ENCODE measurements around the gene CDH9.

The CDH9 gene

GRCh38 chr5:27048510-27048909 lies 10.1 kb upstream of the CDH9 start:
- TF ChIP-seq CTCF (IDR thresholded peaks at IDR 0.05; ENCODE audit: extremely low read depth, insufficient read depth, missing control alignments): no peak
- no peak for DNase-seq (ENCODE audit: low spot score)
- in situ Hi-C loops (cut with MboI; ENCODE audit: low pct_unique_long_range_greater_than_20kb, low sequenced_read_pairs, unreplicated experiment): no loop called here

- TF ChIP-seq CTCF (IDR thresholded peaks at IDR 0.05; ENCODE audit: extremely low read depth, insufficient read depth, missing control alignments): no peak
- DNase-seq (ENCODE audit: low spot score): no peak
- in situ Hi-C loops (cut with MboI; ENCODE audit: low pct_unique_long_range_greater_than_20kb, low sequenced_read_pairs, unreplicated experiment): no loop called here
These were observed 3.0 kb upstream of the CDH9 start for GRCh38 chr5:27041372-27041771.

- TF ChIP-seq CTCF (IDR thresholded peaks at IDR 0.05; ENCODE audit: extremely low read depth, insufficient read depth, missing control alignments): no peak
- in situ Hi-C loops (cut with MboI; ENCODE audit: low pct_unique_long_range_greater_than_20kb, low sequenced_read_pairs, unreplicated experiment): no loop called here
- DNase-seq (ENCODE audit: low spot score): no peak
These were observed 3.8 kb downstream of the CDH9 start for GRCh38 chr5:27034565-27034964.

- in situ Hi-C loops (cut with MboI; ENCODE audit: low pct_unique_long_range_greater_than_20kb, low sequenced_read_pairs, unreplicated experiment): no loop called here
- no peak for TF ChIP-seq CTCF (IDR thresholded peaks at IDR 0.05; ENCODE audit: extremely low read depth, insufficient read depth, missing control alignments)
- DNase-seq (ENCODE audit: low spot score): no peak
These were observed 11.6 kb downstream of the CDH9 start for GRCh38 chr5:27026801-27027200.

DNA sequence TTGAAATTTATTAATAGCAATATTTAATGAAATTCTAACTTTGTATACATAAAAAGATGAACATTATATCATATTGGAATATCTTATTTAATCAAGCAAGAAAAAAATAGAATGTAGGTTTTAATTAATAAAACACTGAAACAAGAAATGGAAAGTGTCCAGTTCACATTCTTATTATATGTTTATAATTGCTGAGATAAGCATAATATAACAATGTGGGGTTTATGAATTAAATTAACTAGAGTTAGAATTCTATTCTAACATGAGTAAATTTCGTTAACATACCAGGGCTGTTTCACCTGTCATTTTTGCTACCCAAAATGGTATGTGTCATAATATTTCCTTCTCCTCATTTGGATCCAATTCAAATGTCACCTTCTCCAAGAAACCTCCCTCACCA lies 12.3 kb downstream of the CDH9 start:
- no peak for TF ChIP-seq CTCF (IDR thresholded peaks at IDR 0.05; ENCODE audit: extremely low read depth, insufficient read depth, missing control alignments)
- no peak for DNase-seq (ENCODE audit: low spot score)
- in situ Hi-C loops (cut with MboI; ENCODE audit: low pct_unique_long_range_greater_than_20kb, low sequenced_read_pairs, unreplicated experiment): no loop called here

GRCh38 chr5:27021471-27021870 lies 16.9 kb downstream of the CDH9 start:
- TF ChIP-seq CTCF (IDR thresholded peaks at IDR 0.05; ENCODE audit: extremely low read depth, insufficient read depth, missing control alignments): no peak
- DNase-seq (ENCODE audit: low spot score): no peak
- in situ Hi-C loops (cut with MboI; ENCODE audit: low pct_unique_long_range_greater_than_20kb, low sequenced_read_pairs, unreplicated experiment): no loop called here

GRCh38 chr5:27020973-27021372 lies 17.4 kb downstream of the CDH9 start:
- no peak for DNase-seq (ENCODE audit: low spot score)
- peak; percentile 13 for TF ChIP-seq CTCF (IDR thresholded peaks at IDR 0.05; ENCODE audit: extremely low read depth, insufficient read depth, missing control alignments)
- in situ Hi-C loops (cut with MboI; ENCODE audit: low pct_unique_long_range_greater_than_20kb, low sequenced_read_pairs, unreplicated experiment): no loop called here

All from GM13977 (cell line).